Loucy (cell line): Measurements from ENCODE around the gene LMBRD2.

Experiments
- H2AFZ ChIP-seq: fragments of 200-600 bp; sonication (generic); 2 replicates; pipeline ENCODE4 v1.6.0; 2016; ENCODE audit warnings: antibody characterized with exemption, mild to moderate bottlenecking, low read length, moderate library complexity
- H3F3A ChIP-seq: fragments of 200-600 bp; 2 replicates; pipeline ENCODE4 v1.6.0; 2016; ENCODE audit warnings: antibody characterized with exemption, low read depth, mild to moderate bottlenecking
- H3K27me3 ChIP-seq: fragments of 200-600 bp; sonication (generic); 2 replicates; pipeline ENCODE4 v1.6.1; 2014; ENCODE audit warnings: low read length, mild to moderate bottlenecking; ENCODE audit not compliant: insufficient read depth, poor library complexity, severe bottlenecking
- H3K36me3 ChIP-seq: fragments of 200-600 bp; sonication (generic); 2 replicates; pipeline ENCODE4 v1.6.1; 2016; ENCODE audit warnings: low read length; ENCODE audit not compliant: insufficient read depth
- H3K4me1 ChIP-seq: fragments of 200-600 bp; sonication (generic); 2 replicates; pipeline ENCODE4 v1.5.1; 2014; ENCODE audit warnings: low read length, mild to moderate bottlenecking; ENCODE audit not compliant: insufficient read depth, poor library complexity, severe bottlenecking
- H3K4me2 ChIP-seq: fragments of 200-600 bp; sonication (generic); 2 replicates; pipeline ENCODE4 v1.6.0; 2014; ENCODE audit warnings: antibody characterized with exemption, low read length, low read depth, mild to moderate bottlenecking; ENCODE audit not compliant: poor library complexity, severe bottlenecking
- H3K4me3 ChIP-seq: fragments of 200-600 bp; sonication (generic); 2 replicates; pipeline ENCODE4 v1.5.1; 2014; ENCODE audit warnings: low read length, mild to moderate bottlenecking, mixed read lengths; ENCODE audit not compliant: poor library complexity, severe bottlenecking
- H3K79me2 ChIP-seq: fragments of 200-600 bp; sonication (generic); 2 replicates; pipeline ENCODE4 v1.6.1; 2014; ENCODE audit warnings: low read length; ENCODE audit not compliant: insufficient read depth
- H3K9ac ChIP-seq: fragments of 200-600 bp; sonication (generic); 2 replicates; pipeline ENCODE4 v1.6.0; 2014; ENCODE audit warnings: mild to moderate bottlenecking, low read depth, low read length, moderate library complexity; ENCODE audit not compliant: poor library complexity, severe bottlenecking
- H3K9me2 ChIP-seq: fragments of 200-600 bp; sonication (generic); replicated peaks from 2 replicates; pipeline ENCODE4 v1.6.1; 2016; ENCODE audit warnings: low read depth, low read length, mixed read lengths
- H3K9me3 ChIP-seq: fragments of 200-600 bp; sonication (generic); 2 replicates; pipeline ENCODE4 v1.6.1; 2014; ENCODE audit warnings: mild to moderate bottlenecking, antibody characterized with exemption, low read length, low read depth; ENCODE audit not compliant: insufficient read depth
- H4K20me1 ChIP-seq: fragments of 200-600 bp; sonication (generic); 2 replicates; pipeline ENCODE4 v1.6.0; 2014; ENCODE audit warnings: antibody characterized with exemption, low read length, mild to moderate bottlenecking; ENCODE audit not compliant: insufficient read depth, poor library complexity, severe bottlenecking
- EZH2phosphoT487 ChIP-seq: fragments of 200-600 bp; IDR thresholded peaks from 2 replicates; pipeline ENCODE4 v1.6.1; 2018; ENCODE audit warnings: antibody characterized with exemption, mild to moderate bottlenecking, moderate library complexity, borderline replicate concordance
- TF ChIP-seq, protein P1 (sequence below): fragments of 200-600 bp; sonication (generic); conservative IDR thresholded peaks from 2 replicates; pipeline ENCODE4 v1.5.1; 2014; ENCODE audit warnings: mild to moderate bottlenecking, antibody characterized with exemption, low read length

LMBRD2 gene

GRCh38 chr5:36073595-36074216, 78.0 kb downstream of the LMBRD2 start:
- Histone ChIP-seq H3F3A (no peaks in the 10 kb centered on the region), H2AFZ (peak overlapping the region; percentile 54), H3K9ac (no peak overlapping the region), H4K20me1 (no peaks in the 10 kb centered on the region), H3K36me3 (no peaks in the 10 kb centered on the region), H3K4me1 (peaks cover 23% of the 10 kb centered on the region), H3K4me2 (peak overlapping the region; percentile 12), H3K27me3 (no peaks in the 10 kb centered on the region), H3K79me2 (no peaks in the 10 kb centered on the region), H3K4me3 (no peak overlapping the region), H3K9me2 (no peaks in the 10 kb centered on the region), H3K9me3 (no peaks in the 10 kb centered on the region)
- TF ChIP-seq EZH2phosphoT487 = no peak
- TF ChIP-seq, protein P1, sequence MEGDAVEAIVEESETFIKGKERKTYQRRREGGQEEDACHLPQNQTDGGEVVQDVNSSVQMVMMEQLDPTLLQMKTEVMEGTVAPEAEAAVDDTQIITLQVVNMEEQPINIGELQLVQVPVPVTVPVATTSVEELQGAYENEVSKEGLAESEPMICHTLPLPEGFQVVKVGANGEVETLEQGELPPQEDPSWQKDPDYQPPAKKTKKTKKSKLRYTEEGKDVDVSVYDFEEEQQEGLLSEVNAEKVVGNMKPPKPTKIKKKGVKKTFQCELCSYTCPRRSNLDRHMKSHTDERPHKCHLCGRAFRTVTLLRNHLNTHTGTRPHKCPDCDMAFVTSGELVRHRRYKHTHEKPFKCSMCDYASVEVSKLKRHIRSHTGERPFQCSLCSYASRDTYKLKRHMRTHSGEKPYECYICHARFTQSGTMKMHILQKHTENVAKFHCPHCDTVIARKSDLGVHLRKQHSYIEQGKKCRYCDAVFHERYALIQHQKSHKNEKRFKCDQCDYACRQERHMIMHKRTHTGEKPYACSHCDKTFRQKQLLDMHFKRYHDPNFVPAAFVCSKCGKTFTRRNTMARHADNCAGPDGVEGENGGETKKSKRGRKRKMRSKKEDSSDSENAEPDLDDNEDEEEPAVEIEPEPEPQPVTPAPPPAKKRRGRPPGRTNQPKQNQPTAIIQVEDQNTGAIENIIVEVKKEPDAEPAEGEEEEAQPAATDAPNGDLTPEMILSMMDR = peak; percentile 81

DNA sequence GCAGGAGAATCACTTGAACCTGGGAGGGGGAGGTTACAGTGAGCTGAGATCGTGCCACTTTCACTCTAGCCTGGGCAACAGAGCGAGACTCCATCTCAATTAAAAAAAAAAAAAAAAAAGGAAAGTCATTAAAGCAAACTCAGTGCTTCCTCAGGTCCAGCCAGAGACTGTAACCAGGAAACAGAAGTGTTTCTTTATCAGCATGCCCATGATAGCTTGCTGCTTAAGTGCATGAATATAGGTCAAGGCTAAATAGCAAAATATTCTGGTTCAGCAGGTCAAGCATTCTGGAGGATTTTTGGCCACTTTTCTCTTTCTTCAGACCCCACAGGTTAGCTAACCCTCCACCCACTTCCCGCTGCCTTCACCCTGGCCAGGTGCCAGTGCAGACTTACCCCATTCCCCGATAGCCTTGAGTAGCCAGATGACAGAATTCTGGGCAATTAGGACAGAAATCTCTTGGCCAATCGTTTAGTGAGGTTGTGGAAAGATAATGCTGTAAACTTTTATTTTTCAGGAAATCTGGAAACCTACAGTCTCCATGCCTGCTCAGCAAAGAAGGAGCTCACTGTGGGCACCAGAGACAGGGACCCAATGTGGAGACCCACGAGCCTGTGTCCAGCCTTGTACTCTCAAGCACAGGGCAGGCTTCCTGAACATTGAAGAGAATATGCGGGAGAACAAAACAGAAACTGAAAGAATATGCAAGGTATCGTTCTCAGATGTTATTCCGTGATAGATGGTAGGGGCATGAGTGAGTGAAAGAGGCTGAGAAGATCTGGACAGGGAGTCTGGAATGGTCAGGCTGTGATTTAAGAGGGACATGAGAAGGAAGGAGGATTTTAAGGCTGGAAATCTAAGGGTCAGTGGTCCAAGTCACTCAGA, 80.8 kb downstream of the LMBRD2 start:
- H2AFZ ChIP-seq = peak overlapping the region; percentile 62; the same call in 1 of the 2 replicates
- no peaks in the 10 kb centered on the region for H3K79me2 ChIP-seq
- no peaks in the 10 kb centered on the region for H3F3A ChIP-seq
- no peak overlapping the region for H3K4me3 ChIP-seq
- H3K9ac ChIP-seq = no peak overlapping the region
- no peaks in the 10 kb centered on the region for H3K36me3 ChIP-seq
- no peaks in the 10 kb centered on the region for H3K9me2 ChIP-seq
- no peaks in the 10 kb centered on the region for H3K27me3 ChIP-seq
- peaks cover 23% of the 10 kb centered on the region for H3K4me1 ChIP-seq
- no peaks in the 10 kb centered on the region for H3K9me3 ChIP-seq
- no peaks in the 10 kb centered on the region for H4K20me1 ChIP-seq
- TF ChIP-seq EZH2phosphoT487 = no peak
- TF ChIP-seq, protein P1 = no peak
- H3K4me2 ChIP-seq = peak overlapping the region; percentile 39

- H3K9me3 ChIP-seq = no peaks in the 10 kb centered on the region
- H3K9me2 ChIP-seq = no peaks in the 10 kb centered on the region
- H3K9ac ChIP-seq = no peak overlapping the region
- H3K36me3 ChIP-seq = no peaks in the 10 kb centered on the region
- H3K4me1 ChIP-seq = peaks cover 21% of the 10 kb centered on the region
- TF ChIP-seq, protein P1 = no peak
- TF ChIP-seq EZH2phosphoT487 = no peak
- H4K20me1 ChIP-seq = no peaks in the 10 kb centered on the region
- no peak overlapping the region for H2AFZ ChIP-seq
- no peaks in the 10 kb centered on the region for H3F3A ChIP-seq
- H3K79me2 ChIP-seq = no peaks in the 10 kb centered on the region
- no peaks in the 10 kb centered on the region for H3K27me3 ChIP-seq
- H3K4me2 ChIP-seq = no peak overlapping the region
- H3K4me3 ChIP-seq = no peak overlapping the region
These were observed 82.9 kb downstream of the LMBRD2 start for GRCh38 chr5:36068751-36069281.
